BLaER1 treated with 17β-estradiol and CSF1 and Interleukin-3, amounts not matched to agents 10 nM and 100 nM (cell line): ENCODE data around the gene PDGFC.

Source experiments
- H3K27ac ChIP-seq, 11 experiments: shearing (Covaris generic); formaldehyde crosslinking; 2 replicates each; pipeline ENCODE4 v1.8.1; 2022
- H3K27me3 ChIP-seq, 11 experiments: shearing (Covaris generic); formaldehyde crosslinking; 2 replicates each; pipeline ENCODE4 v1.8.1; 2022
- H3K36me3 ChIP-seq, 11 experiments: shearing (Covaris generic); formaldehyde crosslinking; 2 replicates each; pipeline ENCODE4 v1.8.1; 2022
- H3K4me1 ChIP-seq, 10 experiments: shearing (Covaris generic); formaldehyde crosslinking; 2 replicates each; pipeline ENCODE4 v1.8.1; 2022
- H3K4me2 ChIP-seq, 11 experiments: shearing (Covaris generic); formaldehyde crosslinking; 2 replicates each; pipeline ENCODE4 v1.8.1; 2022
- H3K4me3 ChIP-seq, 10 experiments: shearing (Covaris generic); formaldehyde crosslinking; 2 replicates each; pipeline ENCODE4 v1.8.1; 2022
- H3K9ac ChIP-seq, 11 experiments: shearing (Covaris generic); formaldehyde crosslinking; 2 replicates each; pipeline ENCODE4 v1.8.1; 2022
- H3K9me3 ChIP-seq, 11 experiments: shearing (Covaris generic); formaldehyde crosslinking; replicated peaks in 1 of 11; 2 replicates each; pipeline ENCODE4 v1.8.1; 2022
- H4K20me1 ChIP-seq, 11 experiments: shearing (Covaris generic); formaldehyde crosslinking; 2 replicates each; pipeline ENCODE4 v1.8.1; 2022
- Cebpa-rat ChIP-seq, 11 experiments: shearing (Covaris generic); IDR thresholded peaks; 2 replicates each; pipeline ENCODE4 v1.8.1; 2022

The PDGFC gene

DNA sequence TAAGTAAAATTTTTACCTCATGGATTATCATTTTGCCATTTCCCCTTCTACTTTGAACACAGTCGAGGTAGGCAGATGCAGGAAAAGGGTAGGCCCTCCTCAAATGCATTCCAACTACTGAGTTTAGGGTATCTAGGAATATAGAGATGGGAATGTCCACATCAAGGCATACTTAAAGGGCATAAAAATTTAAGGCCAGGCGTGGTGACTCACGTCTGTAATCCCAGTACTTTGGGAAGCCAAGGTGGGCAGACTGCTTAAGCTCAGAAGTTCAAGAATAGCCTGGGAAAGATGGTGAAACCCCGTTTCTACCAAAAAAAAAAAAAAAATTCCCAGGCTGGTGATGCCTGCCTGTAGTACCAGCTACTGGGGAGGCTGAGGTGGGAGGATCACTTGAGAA lies 146.5 kb downstream of the PDGFC start:
- H3K9ac ChIP-seq = no peak overlapping the region
- H3K4me2 ChIP-seq = no peak overlapping the region
- no peaks in the 10 kb centered on the region for H3K9me3 ChIP-seq
- no peak overlapping the region for H3K4me3 ChIP-seq
- H3K27ac ChIP-seq = no peak overlapping the region
- no peak for TF ChIP-seq Cebpa-rat (IDR thresholded peaks at IDR 0.05)
- peaks cover 0 to 7% (median 0%) of the 10 kb centered on the region in 10 experiments; a peak in 2 of 20 replicates for H3K4me1 ChIP-seq
- H3K27me3 ChIP-seq = no peaks in the 10 kb centered on the region
- no peaks in the 10 kb centered on the region for H3K36me3 ChIP-seq
- H4K20me1 ChIP-seq = no peaks in the 10 kb centered on the region

DNA sequence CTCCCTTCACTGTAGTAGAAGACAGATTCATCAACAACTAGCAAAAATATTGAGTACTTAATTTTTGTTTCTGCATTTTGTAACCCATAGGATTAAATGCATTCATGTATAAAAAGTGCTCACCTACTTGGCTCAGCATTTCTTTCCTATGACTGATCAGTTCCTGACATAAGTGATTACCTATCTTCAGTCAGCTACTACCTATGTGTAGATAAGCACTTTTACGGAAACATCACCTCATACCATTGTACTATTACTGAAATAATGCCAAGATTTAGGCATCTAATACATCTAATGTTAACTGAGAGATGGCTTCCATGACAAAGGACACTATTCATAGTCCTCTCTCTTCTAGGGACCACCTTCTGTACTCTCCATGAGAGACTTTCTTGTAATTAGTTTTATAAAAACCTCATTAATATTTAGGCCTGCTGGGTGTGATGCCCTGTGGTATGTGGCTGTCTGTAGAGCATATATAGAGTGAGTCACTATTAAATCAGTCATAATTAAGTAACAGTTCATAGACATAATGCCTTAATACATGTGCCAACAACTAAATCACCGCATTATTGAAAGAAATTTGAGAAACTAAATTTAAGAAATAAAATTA lies 147.0 kb downstream of the PDGFC start:
- H3K4me3 ChIP-seq = no peak overlapping the region
- H3K27ac ChIP-seq = no peak overlapping the region
- H3K27me3 ChIP-seq = no peaks in the 10 kb centered on the region
- no peaks in the 10 kb centered on the region for H4K20me1 ChIP-seq
- no peak overlapping the region for H3K9ac ChIP-seq
- no peak overlapping the region for H3K4me2 ChIP-seq
- H3K36me3 ChIP-seq = no peaks in the 10 kb centered on the region
- H3K9me3 ChIP-seq = no peaks in the 10 kb centered on the region
- TF ChIP-seq Cebpa-rat (IDR thresholded peaks at IDR 0.05) = no peak
- H3K4me1 ChIP-seq = peaks cover 0 to 5% (median 0%) of the 10 kb centered on the region in 10 experiments; a peak in 2 of 20 replicates

DNA sequence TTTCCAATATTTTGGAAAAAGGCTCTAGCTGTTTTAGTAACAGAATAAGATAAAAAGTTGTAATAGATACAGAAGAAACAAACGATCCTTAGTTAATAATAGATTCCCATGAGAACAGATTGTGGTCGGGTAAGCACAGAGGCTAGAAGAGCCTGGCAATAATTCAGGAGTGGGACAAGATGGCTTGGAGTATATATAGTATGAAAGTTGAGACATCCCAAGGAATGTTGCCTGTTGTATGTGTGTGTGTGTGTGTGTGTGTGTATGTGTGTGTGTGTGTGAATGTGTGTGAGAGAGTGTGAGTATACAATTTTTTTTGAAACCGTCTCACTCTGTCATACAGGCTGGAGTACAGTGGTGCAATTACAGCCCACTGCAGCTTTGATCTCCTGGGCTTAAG lies 150.7 kb downstream of the PDGFC start:
- Histone ChIP-seq H3K4me3 (no peak overlapping the region), H3K9ac (no peak overlapping the region), H3K27me3 (no peaks in the 10 kb centered on the region), H3K4me1 (no peaks in the 10 kb centered on the region), H3K9me3 (no peaks in the 10 kb centered on the region), H3K4me2 (no peak overlapping the region), H3K27ac (no peak overlapping the region), H3K36me3 (no peaks in the 10 kb centered on the region), H4K20me1 (no peaks in the 10 kb centered on the region)
- TF ChIP-seq Cebpa-rat (IDR thresholded peaks at IDR 0.05) = no peak

DNA sequence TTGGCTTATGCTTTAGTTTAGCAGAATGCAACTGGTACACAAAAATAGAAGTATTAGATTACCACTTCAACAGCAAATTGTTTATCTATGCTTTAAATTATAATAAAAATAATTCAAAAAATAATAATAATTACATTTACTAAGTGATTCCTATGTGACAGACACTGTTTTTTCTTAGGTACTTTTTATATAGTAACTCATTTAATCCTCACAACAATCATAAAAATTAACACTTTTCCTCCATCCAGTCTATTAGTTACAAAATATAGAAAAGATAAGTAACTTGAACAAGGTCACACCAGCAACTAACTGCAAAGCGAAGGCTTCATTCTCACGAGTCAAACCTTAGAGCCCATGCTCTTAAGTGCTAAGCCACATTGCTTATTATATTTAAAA lies 155.2 kb downstream of the PDGFC start:
- TF ChIP-seq Cebpa-rat (IDR thresholded peaks at IDR 0.05) = no peak
- H3K9me3 ChIP-seq = no peaks in the 10 kb centered on the region
- H3K4me3 ChIP-seq = no peak overlapping the region
- H3K4me2 ChIP-seq = no peak overlapping the region
- H3K36me3 ChIP-seq = no peaks in the 10 kb centered on the region
- H3K4me1 ChIP-seq = no peaks in the 10 kb centered on the region
- no peaks in the 10 kb centered on the region for H3K27me3 ChIP-seq
- no peaks in the 10 kb centered on the region for H4K20me1 ChIP-seq
- H3K27ac ChIP-seq = no peak overlapping the region
- no peak overlapping the region for H3K9ac ChIP-seq

DNA sequence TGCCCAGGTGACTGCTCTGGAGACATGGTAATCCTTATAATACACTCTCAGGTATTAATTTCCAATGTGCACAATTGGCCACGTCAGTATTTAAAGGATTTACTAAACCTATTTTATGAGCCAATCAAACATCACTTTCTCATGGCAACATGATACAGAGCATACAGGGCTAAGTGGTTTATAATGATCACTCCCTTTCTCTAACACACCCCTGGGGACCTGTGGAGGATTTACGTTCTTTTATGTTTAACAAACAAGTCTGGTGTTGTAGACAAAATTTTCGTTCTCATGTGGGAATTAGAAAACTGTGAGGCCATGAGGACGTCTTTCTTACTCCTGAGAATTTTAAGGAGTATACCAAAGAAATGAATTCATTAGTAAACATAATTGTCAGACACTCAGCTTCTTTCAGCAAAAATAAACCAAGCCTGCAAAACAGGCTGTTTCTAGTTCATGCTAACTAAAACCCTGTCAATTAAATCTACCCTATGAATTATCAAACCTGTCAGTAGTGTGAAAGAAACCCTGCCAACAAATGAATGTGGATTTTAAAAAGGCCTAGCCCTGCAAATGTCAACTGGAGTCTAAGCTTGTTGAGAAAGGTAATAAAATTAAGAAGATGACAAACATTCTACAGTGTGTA lies 155.8 kb downstream of the PDGFC start:
- TF ChIP-seq Cebpa-rat (IDR thresholded peaks at IDR 0.05) = no peak
- Histone ChIP-seq H3K4me3 (no peak overlapping the region), H3K4me2 (no peak overlapping the region), H3K27ac (no peak overlapping the region), H3K36me3 (no peaks in the 10 kb centered on the region), H3K9ac (no peak overlapping the region), H3K9me3 (no peaks in the 10 kb centered on the region), H3K27me3 (no peaks in the 10 kb centered on the region), H4K20me1 (no peaks in the 10 kb centered on the region), H3K4me1 (no peaks in the 10 kb centered on the region)

DNA sequence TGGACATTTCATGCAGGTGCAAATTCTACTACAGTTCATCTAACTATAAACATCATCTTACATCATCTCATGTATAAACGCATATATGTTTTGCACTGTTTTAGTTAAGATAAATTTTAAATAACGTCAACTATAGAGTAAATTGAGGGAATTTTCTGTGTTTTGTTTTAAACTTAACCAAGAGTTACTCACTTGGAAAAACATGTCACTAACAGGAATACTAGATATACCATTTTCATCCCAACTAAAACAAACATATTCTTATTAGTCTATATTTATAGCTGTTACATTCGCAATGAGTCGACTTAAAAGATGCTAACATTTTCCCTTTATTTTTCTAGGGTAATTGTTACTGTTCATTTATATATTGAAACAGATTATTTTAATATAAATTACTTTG lies 159.6 kb downstream of the PDGFC start:
- no peaks in the 10 kb centered on the region for H4K20me1 ChIP-seq
- H3K4me2 ChIP-seq = no peak overlapping the region
- TF ChIP-seq Cebpa-rat (IDR thresholded peaks at IDR 0.05) = no peak
- H3K9me3 ChIP-seq = no peaks in the 10 kb centered on the region
- no peak overlapping the region for H3K9ac ChIP-seq
- no peaks in the 10 kb centered on the region for H3K4me1 ChIP-seq
- H3K27ac ChIP-seq = no peak overlapping the region
- H3K4me3 ChIP-seq = no peak overlapping the region
- no peaks in the 10 kb centered on the region for H3K36me3 ChIP-seq
- no peaks in the 10 kb centered on the region for H3K27me3 ChIP-seq

DNA sequence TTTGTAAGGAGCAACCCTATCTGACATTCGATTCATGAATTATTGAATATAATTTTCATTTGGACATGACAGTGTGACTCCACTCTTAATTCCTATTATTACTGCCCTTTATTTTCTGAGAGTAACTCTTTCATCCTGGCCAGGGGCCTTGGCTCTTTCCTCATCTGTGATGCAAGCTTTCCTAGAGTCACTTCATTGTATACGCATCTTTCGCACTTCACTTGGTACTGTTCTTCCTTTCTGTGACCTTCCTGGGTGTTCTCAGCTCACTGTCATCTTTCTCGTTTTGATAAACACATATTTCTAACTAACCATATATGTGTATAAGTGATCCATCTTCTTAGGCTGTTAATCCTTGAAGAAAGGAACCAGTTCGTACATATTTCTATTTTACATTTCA lies 160.3 kb downstream of the PDGFC start:
- Histone ChIP-seq H3K9me3 (no peaks in the 10 kb centered on the region), H3K4me1 (no peaks in the 10 kb centered on the region), H3K4me2 (no peak overlapping the region)

DNA sequence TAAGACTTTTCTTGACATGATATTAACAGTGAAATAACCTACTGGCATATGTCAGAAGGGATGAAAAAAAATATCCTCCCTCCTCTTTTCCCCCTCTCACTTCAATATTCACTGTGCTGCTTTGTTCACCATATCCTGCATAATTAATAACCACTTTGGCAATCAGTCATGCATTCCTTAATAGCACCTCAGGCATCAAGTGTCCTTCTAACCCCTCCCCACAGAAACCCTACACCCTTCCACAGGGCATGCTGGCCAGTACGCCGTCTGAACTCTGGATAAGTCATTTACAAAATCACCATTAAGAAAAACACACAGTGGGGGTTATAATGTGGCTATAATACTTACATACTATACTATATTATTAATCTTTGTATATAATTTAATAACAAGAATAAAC lies 165.9 kb downstream of the PDGFC start:
- no peak for TF ChIP-seq Cebpa-rat (IDR thresholded peaks at IDR 0.05)
- no peak overlapping the region for H3K27ac ChIP-seq
- no peaks in the 10 kb centered on the region for H3K9me3 ChIP-seq
- H3K4me3 ChIP-seq = no peak overlapping the region
- H3K4me1 ChIP-seq = peaks cover 0 to 7% (median 0%) of the 10 kb centered on the region in 10 experiments; a peak in 1 of 20 replicates
- H3K9ac ChIP-seq = no peak overlapping the region
- H3K36me3 ChIP-seq = no peaks in the 10 kb centered on the region
- no peak overlapping the region for H3K4me2 ChIP-seq
- no peaks in the 10 kb centered on the region for H4K20me1 ChIP-seq
- no peaks in the 10 kb centered on the region for H3K27me3 ChIP-seq

More for the DNA sequence above, 160.3 kb downstream of the PDGFC start:
- H3K27me3 ChIP-seq = no peaks in the 10 kb centered on the region
- H3K27ac ChIP-seq = no peak overlapping the region
- no peak overlapping the region for H3K4me3 ChIP-seq
- H3K9ac ChIP-seq = no peak overlapping the region
- no peaks in the 10 kb centered on the region for H3K36me3 ChIP-seq
- H4K20me1 ChIP-seq = no peaks in the 10 kb centered on the region
- no peak for TF ChIP-seq Cebpa-rat (IDR thresholded peaks at IDR 0.05)

DNA sequence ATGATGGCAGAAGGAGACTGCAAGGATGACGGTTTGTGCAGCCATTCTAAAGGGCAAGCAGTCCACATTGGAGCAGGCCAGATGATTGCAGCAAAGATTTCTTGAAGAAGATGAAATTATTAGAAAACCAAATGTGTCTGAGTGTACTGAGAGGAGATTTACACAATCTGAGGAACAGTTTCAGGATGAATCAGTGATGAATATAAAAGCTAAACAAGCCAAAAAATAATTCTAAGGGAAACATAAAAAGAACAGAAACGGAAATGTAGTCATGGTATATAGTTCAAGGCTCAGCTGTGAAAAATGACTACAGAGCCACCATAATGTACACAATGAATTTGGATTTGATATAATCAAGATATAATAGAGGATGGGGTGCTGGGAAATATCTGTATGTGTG lies 168.5 kb downstream of the PDGFC start:
- Histone ChIP-seq H3K9me3 (no peaks in the 10 kb centered on the region), H3K4me3 (no peak overlapping the region), H3K36me3 (no peaks in the 10 kb centered on the region), H3K4me1 (peaks cover 0 to 10% (median 0%) of the 10 kb centered on the region in 10 experiments; a peak in 2 of 20 replicates), H4K20me1 (no peaks in the 10 kb centered on the region), H3K27ac (no peak overlapping the region), H3K9ac (no peak overlapping the region), H3K4me2 (no peak overlapping the region; a peak in 1 of 22 replicates), H3K27me3 (no peaks in the 10 kb centered on the region)
- TF ChIP-seq Cebpa-rat (IDR thresholded peaks at IDR 0.05) = no peak

DNA sequence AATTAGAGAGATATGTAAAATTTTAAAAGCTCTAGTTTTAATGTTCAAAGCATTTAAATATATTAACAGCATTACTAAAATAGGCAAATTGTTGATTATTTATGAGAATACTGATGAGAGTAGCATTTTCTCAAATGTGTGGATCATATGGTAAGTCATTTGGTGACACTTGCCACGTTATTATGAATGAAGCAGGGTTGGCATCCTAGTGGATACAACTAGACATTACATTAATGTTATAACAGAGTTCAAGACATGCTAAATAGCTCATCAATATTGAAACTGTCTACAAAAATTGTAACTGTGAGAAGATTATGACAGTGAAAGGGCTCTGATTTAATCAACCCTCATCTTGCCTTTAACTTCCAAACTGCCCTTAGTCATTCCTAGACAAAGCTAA lies 171.1 kb downstream of the PDGFC start:
- Histone ChIP-seq H3K9me3 (no peaks in the 10 kb centered on the region), H4K20me1 (no peaks in the 10 kb centered on the region)

More for the DNA sequence above, 171.1 kb downstream of the PDGFC start:
- Histone ChIP-seq H3K27ac (no peak overlapping the region), H3K27me3 (no peaks in the 10 kb centered on the region), H3K9ac (no peak overlapping the region), H3K4me3 (no peak overlapping the region), H3K36me3 (no peaks in the 10 kb centered on the region), H3K4me1 (peaks cover 0 to 10% (median 0%) of the 10 kb centered on the region in 10 experiments; a peak in 2 of 20 replicates), H3K4me2 (no peak overlapping the region)
- TF ChIP-seq Cebpa-rat (IDR thresholded peaks at IDR 0.05) = no peak
